GM23338 (cell line): ENCODE data around the gene ODAD4. TPM values are rescaled to one million over a fixed set of nuclear protein-coding genes. Genes with fewer than 3 reads are reported as not detected.

ENCODE experiments used
- ATAC-seq: fragments of 200-7000 bp; cut with Tn5 transposase; 3 replicates; pipeline ENCODE4 v1.9.1; 2020
- DNase-seq: peaks from one replicate; pipeline ENCODE4 v3.0.0-alpha.2; 2015; ENCODE audit warnings: low spot score
- H2AFZ ChIP-seq: fragments of 200-600 bp; sonication (generic); 2 replicates; pipeline ENCODE4 v1.8.0; 2016; ENCODE audit warnings: antibody characterized with exemption, mild to moderate bottlenecking, moderate library complexity
- H3F3A ChIP-seq: fragments of 200-600 bp; sonication (generic); replicated peaks from 2 replicates; pipeline ENCODE4 v1.8.0; 2017; ENCODE audit warnings: antibody characterized with exemption, mixed run types, low read depth
- H3K27ac ChIP-seq: fragments of 200-600 bp; sonication (generic); 2 replicates; pipeline ENCODE4 v1.6.1; 2016; ENCODE audit warnings: low read depth
- H3K27me3 ChIP-seq: fragments of 200-600 bp; sonication (generic); 2 replicates; pipeline ENCODE4 v1.8.0; 2016; ENCODE audit warnings: mild to moderate bottlenecking, mixed run types, moderate library complexity; ENCODE audit not compliant: insufficient read depth
- H3K36me3 ChIP-seq: fragments of 200-600 bp; sonication (generic); 2 replicates; pipeline ENCODE4 v1.8.0; 2016; ENCODE audit warnings: mild to moderate bottlenecking; ENCODE audit not compliant: insufficient read depth
- H3K4me1 ChIP-seq: fragments of 200-600 bp; sonication (generic); 2 replicates; pipeline ENCODE4 v1.8.0; 2016; ENCODE audit warnings: mild to moderate bottlenecking, moderate library complexity; ENCODE audit not compliant: insufficient read depth
- H3K4me2 ChIP-seq: fragments of 200-600 bp; sonication (generic); 2 replicates; pipeline ENCODE4 v1.7.1; 2017; ENCODE audit warnings: mixed run types
- H3K4me3 ChIP-seq: fragments of 200-600 bp; sonication (generic); 2 replicates; pipeline ENCODE4 v1.6.1; 2016; ENCODE audit warnings: mixed run types
- H3K79me2 ChIP-seq: fragments of 200-600 bp; sonication (generic); replicated peaks from 2 replicates; pipeline ENCODE4 v1.8.0; 2017; ENCODE audit warnings: mild to moderate bottlenecking; ENCODE audit not compliant: insufficient read depth
- H3K9me2 ChIP-seq: fragments of 200-600 bp; sonication (generic); 2 replicates; pipeline ENCODE4 v1.8.0; 2017; ENCODE audit not compliant: insufficient read depth
- H4K20me1 ChIP-seq: fragments of 200-600 bp; sonication (generic); replicated peaks from 2 replicates; pipeline ENCODE4 v1.8.0; 2017; ENCODE audit warnings: mild to moderate bottlenecking; ENCODE audit not compliant: insufficient read depth
- H3K27ac Mint-ChIP-seq: 2 replicates; pipeline ENCODE4 v1.8.0; 2020; ENCODE audit warnings: inconsistent platforms, mild to moderate bottlenecking, moderate library complexity, mixed read lengths
- H3K27me3 Mint-ChIP-seq: 3 replicates; pipeline ENCODE4 v1.8.0; 2022; ENCODE audit warnings: low read depth, mild to moderate bottlenecking, moderate library complexity, mixed read lengths, inconsistent platforms; ENCODE audit not compliant: insufficient read depth, poor library complexity
- H3K36me3 Mint-ChIP-seq: 3 replicates; pipeline ENCODE4 v1.8.0; 2021; ENCODE audit warnings: low read depth, mild to moderate bottlenecking, inconsistent platforms, moderate library complexity, mixed read lengths
- H3K4me1 Mint-ChIP-seq: 3 replicates; pipeline ENCODE4 v1.8.0; 2020; ENCODE audit warnings: mild to moderate bottlenecking, inconsistent platforms, mixed read lengths
- H3K4me3 Mint-ChIP-seq: 3 replicates; pipeline ENCODE4 v1.8.0; 2021; ENCODE audit warnings: moderate library complexity, mild to moderate bottlenecking, inconsistent platforms, mixed read lengths
- H3K9me3 Mint-ChIP-seq: 3 replicates; pipeline ENCODE4 v1.8.0; 2020; ENCODE audit warnings: moderate library complexity, mild to moderate bottlenecking, inconsistent platforms, mixed read lengths
- CREB1 ChIP-seq: fragments of 250-450 bp; sonication (Bioruptor Pico); IDR thresholded peaks from 2 replicates; pipeline ENCODE4 v1.5.0; 2020; ENCODE audit warnings: low read depth, mild to moderate bottlenecking, moderate library complexity
- ETS1 ChIP-seq: IDR thresholded peaks from 2 replicates; pipeline ENCODE4 v1.6.1; 2016; ENCODE audit warnings: antibody characterized with exemption
- JUNB ChIP-seq: IDR thresholded peaks from one replicate; pipeline ENCODE4 v1.6.1; 2016; ENCODE audit warnings: antibody characterized with exemption; ENCODE audit not compliant: unreplicated experiment
- NANOG ChIP-seq: IDR thresholded peaks from 2 replicates; pipeline ENCODE4 v1.6.1; 2016; ENCODE audit warnings: antibody characterized with exemption, borderline replicate concordance
- POLR2AphosphoS5 ChIP-seq: IDR thresholded peaks from 2 replicates; pipeline ENCODE4 v1.6.1; 2016; ENCODE audit warnings: antibody characterized with exemption, low read depth
- ZNF114 ChIP-seq: fragments of 250-450 bp; sonication (Bioruptor Pico); IDR thresholded peaks from 2 replicates; pipeline ENCODE4 v1.5.0; 2020; ENCODE audit warnings: mild to moderate bottlenecking, moderate library complexity
- ZNF331 ChIP-seq: fragments of 250-450 bp; sonication (Bioruptor Pico); IDR thresholded peaks from 2 replicates; pipeline ENCODE4 v1.5.0; 2020; ENCODE audit warnings: low read depth, mild to moderate bottlenecking, moderate library complexity
- polyA plus RNA-seq: library from polyadenylated mRNA; unstranded; fragments of >200 nt; fragmentation: Nextera tagmentation; extraction: Ambion mirVana; gene quantifications from 2 replicates; pipeline ENCODE4 v1.2.1, GENCODE V29; 2016
- total RNA-seq: library from RNA; depleted of rRNA; stranded (reverse); fragments of >200 nt; shearing (Covaris generic); gene quantifications from 2 replicates; pipeline ENCODE4 v1.2.3, GENCODE V29; 2014
- TF ChIP-seq, protein P1 (sequence below): fragments of 250-450 bp; sonication (Bioruptor Pico); IDR thresholded peaks from 2 replicates; pipeline ENCODE4 v1.5.0; 2020; ENCODE audit warnings: mild to moderate bottlenecking, moderate library complexity
- TF ChIP-seq, protein P2 (sequence below): IDR thresholded peaks from one replicate; pipeline ENCODE4 v1.6.1; 2018; ENCODE audit warnings: antibody characterized with exemption; ENCODE audit not compliant: unreplicated experiment

ODAD4 gene
- total and polyA plus RNA-seq, 2 experiments from 2014 or later = 1.7 to 1.8 TPM

- TF ChIP-seq, protein P1, sequence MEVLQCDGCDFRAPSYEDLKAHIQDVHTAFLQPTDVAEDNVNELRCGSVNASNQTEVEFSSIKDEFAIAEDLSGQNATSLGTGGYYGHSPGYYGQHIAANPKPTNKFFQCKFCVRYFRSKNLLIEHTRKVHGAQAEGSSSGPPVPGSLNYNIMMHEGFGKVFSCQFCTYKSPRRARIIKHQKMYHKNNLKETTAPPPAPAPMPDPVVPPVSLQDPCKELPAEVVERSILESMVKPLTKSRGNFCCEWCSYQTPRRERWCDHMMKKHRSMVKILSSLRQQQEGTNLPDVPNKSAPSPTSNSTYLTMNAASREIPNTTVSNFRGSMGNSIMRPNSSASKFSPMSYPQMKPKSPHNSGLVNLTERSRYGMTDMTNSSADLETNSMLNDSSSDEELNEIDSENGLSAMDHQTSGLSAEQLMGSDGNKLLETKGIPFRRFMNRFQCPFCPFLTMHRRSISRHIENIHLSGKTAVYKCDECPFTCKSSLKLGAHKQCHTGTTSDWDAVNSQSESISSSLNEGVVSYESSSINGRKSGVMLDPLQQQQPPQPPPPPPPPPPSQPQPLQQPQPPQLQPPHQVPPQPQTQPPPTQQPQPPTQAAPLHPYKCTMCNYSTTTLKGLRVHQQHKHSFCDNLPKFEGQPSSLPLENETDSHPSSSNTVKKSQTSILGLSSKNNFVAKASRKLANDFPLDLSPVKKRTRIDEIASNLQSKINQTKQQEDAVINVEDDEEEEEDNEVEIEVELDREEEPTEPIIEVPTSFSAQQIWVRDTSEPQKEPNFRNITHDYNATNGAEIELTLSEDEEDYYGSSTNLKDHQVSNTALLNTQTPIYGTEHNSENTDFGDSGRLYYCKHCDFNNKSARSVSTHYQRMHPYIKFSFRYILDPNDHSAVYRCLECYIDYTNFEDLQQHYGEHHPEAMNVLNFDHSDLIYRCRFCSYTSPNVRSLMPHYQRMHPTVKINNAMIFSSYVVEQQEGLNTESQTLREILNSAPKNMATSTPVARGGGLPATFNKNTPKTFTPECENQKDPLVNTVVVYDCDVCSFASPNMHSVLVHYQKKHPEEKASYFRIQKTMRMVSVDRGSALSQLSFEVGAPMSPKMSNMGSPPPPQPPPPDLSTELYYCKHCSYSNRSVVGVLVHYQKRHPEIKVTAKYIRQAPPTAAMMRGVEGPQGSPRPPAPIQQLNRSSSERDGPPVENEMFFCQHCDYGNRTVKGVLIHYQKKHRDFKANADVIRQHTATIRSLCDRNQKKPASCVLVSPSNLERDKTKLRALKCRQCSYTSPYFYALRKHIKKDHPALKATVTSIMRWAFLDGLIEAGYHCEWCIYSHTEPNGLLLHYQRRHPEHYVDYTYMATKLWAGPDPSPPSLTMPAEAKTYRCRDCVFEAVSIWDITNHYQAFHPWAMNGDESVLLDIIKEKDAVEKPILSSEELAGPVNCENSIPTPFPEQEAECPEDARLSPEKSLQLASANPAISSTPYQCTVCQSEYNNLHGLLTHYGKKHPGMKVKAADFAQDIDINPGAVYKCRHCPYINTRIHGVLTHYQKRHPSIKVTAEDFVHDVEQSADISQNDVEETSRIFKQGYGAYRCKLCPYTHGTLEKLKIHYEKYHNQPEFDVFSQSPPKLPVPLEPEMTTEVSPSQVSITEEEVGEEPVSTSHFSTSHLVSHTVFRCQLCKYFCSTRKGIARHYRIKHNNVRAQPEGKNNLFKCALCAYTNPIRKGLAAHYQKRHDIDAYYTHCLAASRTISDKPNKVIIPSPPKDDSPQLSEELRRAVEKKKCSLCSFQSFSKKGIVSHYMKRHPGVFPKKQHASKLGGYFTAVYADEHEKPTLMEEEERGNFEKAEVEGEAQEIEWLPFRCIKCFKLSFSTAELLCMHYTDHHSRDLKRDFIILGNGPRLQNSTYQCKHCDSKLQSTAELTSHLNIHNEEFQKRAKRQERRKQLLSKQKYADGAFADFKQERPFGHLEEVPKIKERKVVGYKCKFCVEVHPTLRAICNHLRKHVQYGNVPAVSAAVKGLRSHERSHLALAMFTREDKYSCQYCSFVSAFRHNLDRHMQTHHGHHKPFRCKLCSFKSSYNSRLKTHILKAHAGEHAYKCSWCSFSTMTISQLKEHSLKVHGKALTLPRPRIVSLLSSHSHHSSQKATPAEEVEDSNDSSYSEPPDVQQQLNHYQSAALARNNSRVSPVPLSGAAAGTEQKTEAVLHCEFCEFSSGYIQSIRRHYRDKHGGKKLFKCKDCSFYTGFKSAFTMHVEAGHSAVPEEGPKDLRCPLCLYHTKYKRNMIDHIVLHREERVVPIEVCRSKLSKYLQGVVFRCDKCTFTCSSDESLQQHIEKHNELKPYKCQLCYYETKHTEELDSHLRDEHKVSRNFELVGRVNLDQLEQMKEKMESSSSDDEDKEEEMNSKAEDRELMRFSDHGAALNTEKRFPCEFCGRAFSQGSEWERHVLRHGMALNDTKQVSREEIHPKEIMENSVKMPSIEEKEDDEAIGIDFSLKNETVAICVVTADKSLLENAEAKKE = no peak
- no peak for TF ChIP-seq ZNF331 (CRISPR knock-in tag)
- TF ChIP-seq CREB1 (CRISPR knock-in tag) = no peak
- no peak for TF ChIP-seq NANOG
- TF ChIP-seq ZNF114 = no peak
- TF ChIP-seq ETS1 = no peak
Measured at GRCh38 chr17:41909088-41909487, 21.3 kb upstream of the ODAD4 start (continued).

DNA sequence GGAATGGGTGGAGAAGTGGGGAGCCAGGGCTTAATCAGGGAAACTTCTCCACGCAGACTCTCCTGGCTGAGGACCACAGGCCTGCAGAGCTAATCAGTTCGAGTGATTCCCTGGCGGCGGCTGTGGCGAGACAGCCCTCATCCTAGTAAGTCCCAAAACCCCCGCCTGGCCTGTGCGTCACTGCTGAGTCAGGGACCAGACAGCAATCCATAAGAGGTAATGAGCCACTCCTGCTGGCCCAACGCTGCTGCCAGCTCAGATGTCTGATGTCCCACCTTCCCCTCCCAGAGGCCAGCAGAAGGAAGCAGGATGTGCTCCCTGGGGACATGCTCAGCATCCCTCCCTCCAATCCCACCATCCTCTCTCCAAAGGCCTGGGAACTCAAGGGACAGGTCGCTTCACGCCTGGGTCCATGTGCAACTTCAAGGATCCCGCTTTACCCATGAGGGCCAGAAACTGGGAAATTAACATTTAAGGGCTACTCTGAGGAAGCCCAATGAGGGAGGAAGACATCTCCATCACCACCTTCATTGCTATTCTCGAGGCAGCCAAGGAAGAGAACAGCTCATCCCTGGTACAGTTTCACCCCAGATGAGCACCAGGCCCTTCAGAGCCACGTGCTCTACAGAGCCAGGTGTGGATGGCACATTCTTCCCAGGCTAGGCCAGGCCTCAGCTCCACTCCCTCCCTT is 19.6 kb upstream of the ODAD4 start:
- H2AFZ ChIP-seq = no peak overlapping the region
- H3K4me2 ChIP-seq = no peak overlapping the region
- Mint-ChIP-seq H3K4me3 (no peak overlapping the region), H3K9me3 (no peaks in the 10 kb centered on the region; the same call in 2 of the 3 replicates), H3K27me3 (peaks cover 8% of the 10 kb centered on the region), H3K36me3 (peaks cover 94% of the 10 kb centered on the region), H3K4me1 (peaks cover 22% of the 10 kb centered on the region), H3K27ac (peak overlapping the region; percentile 40)
- H3K27ac ChIP-seq = no peak overlapping the region
- H3K4me1 ChIP-seq = peaks cover 18% of the 10 kb centered on the region
- no peak for DNase-seq
- H3K4me3 ChIP-seq = no peak overlapping the region
- H3K36me3 ChIP-seq = peaks cover 59% of the 10 kb centered on the region
- peaks cover 27% of the 10 kb centered on the region for H3F3A ChIP-seq
- no peaks in the 10 kb centered on the region for H3K27me3 ChIP-seq
- peaks cover 80% of the 10 kb centered on the region for H4K20me1 ChIP-seq
- H3K79me2 ChIP-seq = peaks cover 76% of the 10 kb centered on the region
- no peaks in the 10 kb centered on the region for H3K9me2 ChIP-seq
- ATAC-seq = no peak
- TF ChIP-seq POLR2AphosphoS5 = no peak
- no peak for TF ChIP-seq ZNF331 (CRISPR knock-in tag)
- TF ChIP-seq, protein P2, sequence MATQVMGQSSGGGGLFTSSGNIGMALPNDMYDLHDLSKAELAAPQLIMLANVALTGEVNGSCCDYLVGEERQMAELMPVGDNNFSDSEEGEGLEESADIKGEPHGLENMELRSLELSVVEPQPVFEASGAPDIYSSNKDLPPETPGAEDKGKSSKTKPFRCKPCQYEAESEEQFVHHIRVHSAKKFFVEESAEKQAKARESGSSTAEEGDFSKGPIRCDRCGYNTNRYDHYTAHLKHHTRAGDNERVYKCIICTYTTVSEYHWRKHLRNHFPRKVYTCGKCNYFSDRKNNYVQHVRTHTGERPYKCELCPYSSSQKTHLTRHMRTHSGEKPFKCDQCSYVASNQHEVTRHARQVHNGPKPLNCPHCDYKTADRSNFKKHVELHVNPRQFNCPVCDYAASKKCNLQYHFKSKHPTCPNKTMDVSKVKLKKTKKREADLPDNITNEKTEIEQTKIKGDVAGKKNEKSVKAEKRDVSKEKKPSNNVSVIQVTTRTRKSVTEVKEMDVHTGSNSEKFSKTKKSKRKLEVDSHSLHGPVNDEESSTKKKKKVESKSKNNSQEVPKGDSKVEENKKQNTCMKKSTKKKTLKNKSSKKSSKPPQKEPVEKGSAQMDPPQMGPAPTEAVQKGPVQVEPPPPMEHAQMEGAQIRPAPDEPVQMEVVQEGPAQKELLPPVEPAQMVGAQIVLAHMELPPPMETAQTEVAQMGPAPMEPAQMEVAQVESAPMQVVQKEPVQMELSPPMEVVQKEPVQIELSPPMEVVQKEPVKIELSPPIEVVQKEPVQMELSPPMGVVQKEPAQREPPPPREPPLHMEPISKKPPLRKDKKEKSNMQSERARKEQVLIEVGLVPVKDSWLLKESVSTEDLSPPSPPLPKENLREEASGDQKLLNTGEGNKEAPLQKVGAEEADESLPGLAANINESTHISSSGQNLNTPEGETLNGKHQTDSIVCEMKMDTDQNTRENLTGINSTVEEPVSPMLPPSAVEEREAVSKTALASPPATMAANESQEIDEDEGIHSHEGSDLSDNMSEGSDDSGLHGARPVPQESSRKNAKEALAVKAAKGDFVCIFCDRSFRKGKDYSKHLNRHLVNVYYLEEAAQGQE = no peak
- TF ChIP-seq CREB1 (CRISPR knock-in tag) = no peak
- TF ChIP-seq JUNB = no peak
- TF ChIP-seq ZNF114 = no peak
- TF ChIP-seq ETS1 = no peak
- no peak for TF ChIP-seq NANOG
